Measurements from ENCODE around the gene SPATA19. TPM values are rescaled to one million over a fixed set of nuclear protein-coding genes. Genes with fewer than 3 reads are reported as not detected.

The SPATA19 gene
- total RNA-seq, 2 experiments from 2014 or later, result not detected

GRCh38 chr11:133829566-133829965 is 15.7 kb downstream of the SPATA19 start:
- TF ChIP-seq CTCF (conservative IDR thresholded peaks at IDR 0.05; ENCODE audit: low read length) (no peak), EZH2phosphoT487 (IDR thresholded peaks at IDR 0.05; ENCODE audit: borderline replicate concordance, low read depth, low read length) (no peak)
- intact Hi-C loops (cut with micrococcal nuclease; ENCODE audit: unreplicated experiment), result no loop called here
- Histone ChIP-seq H3K9me2 (ENCODE audit: insufficient read depth, low read length) (no peaks in the 10 kb centered on the region), H3K27ac (ENCODE audit: low read depth, low read length, poor library complexity, severe bottlenecking) (no peak overlapping the region), H4K20me1 (ENCODE audit: insufficient read depth, low read length) (no peaks in the 10 kb centered on the region), H3K79me2 (ENCODE audit: insufficient read depth, low read depth, low read length) (no peaks in the 10 kb centered on the region), H3K4me1 (ENCODE audit: insufficient read depth, low read length, poor library complexity, severe bottlenecking) (no peaks in the 10 kb centered on the region), H3K4me3 (ENCODE audit: low read depth, low read length, poor library complexity, severe bottlenecking) (no peak overlapping the region), H2AFZ (ENCODE audit: low read length) (no peak overlapping the region), H3K36me3 (ENCODE audit: insufficient read depth, low read length) (no peaks in the 10 kb centered on the region), H3K4me2 (ENCODE audit: low read length) (no peak overlapping the region), H3K9me3 (ENCODE audit: low read length) (no peaks in the 10 kb centered on the region)
- ChIA-PET CTCF (ENCODE audit: unreplicated experiment) (no interaction called here), POLR2A (no interaction called here)
- BruUV-seq (replicated peaks), result no TSS peak
- DNase-seq (ENCODE audit: low spot score), result no peak

GRCh38 chr11:133828871-133829270 is 16.4 kb downstream of the SPATA19 start:
- Histone ChIP-seq H2AFZ (ENCODE audit: low read length) (no peak overlapping the region), H3K4me1 (ENCODE audit: insufficient read depth, low read length, poor library complexity, severe bottlenecking) (no peaks in the 10 kb centered on the region), H3K4me2 (ENCODE audit: low read length) (no peak overlapping the region), H3K4me3 (ENCODE audit: low read depth, low read length, poor library complexity, severe bottlenecking) (no peak overlapping the region), H3K36me3 (ENCODE audit: insufficient read depth, low read length) (no peaks in the 10 kb centered on the region), H3K27ac (ENCODE audit: low read depth, low read length, poor library complexity, severe bottlenecking) (no peak overlapping the region), H3K79me2 (ENCODE audit: insufficient read depth, low read depth, low read length) (no peaks in the 10 kb centered on the region), H4K20me1 (ENCODE audit: insufficient read depth, low read length) (no peaks in the 10 kb centered on the region), H3K9me2 (ENCODE audit: insufficient read depth, low read length) (no peaks in the 10 kb centered on the region), H3K9me3 (ENCODE audit: low read length) (no peaks in the 10 kb centered on the region)
- intact Hi-C loops (cut with micrococcal nuclease; ENCODE audit: unreplicated experiment), result no loop called here
- DNase-seq (ENCODE audit: low spot score), result no peak
- CTCF ChIA-PET (ENCODE audit: unreplicated experiment), result no interaction called here
- BruUV-seq (replicated peaks), result no TSS peak
- POLR2A ChIA-PET, result no interaction called here
- TF ChIP-seq CTCF (conservative IDR thresholded peaks at IDR 0.05; ENCODE audit: low read length), result no peak
- no peak for TF ChIP-seq EZH2phosphoT487 (IDR thresholded peaks at IDR 0.05; ENCODE audit: borderline replicate concordance, low read depth, low read length)

DNA sequence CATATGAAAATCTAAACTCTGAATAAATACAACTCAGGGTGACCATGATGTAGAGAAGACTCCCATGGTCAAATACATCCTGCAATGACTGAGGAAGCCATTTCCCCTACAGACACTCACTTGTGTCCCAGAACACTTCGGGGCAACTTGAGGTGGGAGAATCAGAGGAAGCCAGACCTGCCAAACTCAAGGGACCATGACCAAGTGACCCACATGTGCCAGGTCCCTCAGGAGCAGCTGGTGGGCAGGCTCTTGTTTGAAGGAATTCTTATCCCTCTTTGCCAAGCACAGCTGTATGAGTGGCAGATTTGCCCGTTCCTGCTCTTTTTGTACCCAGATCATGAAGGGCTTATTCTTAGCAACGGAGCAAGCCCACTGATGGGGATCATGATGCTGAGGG is 17.8 kb downstream of the SPATA19 start:
- Histone ChIP-seq H4K20me1 (ENCODE audit: insufficient read depth, low read length) (no peaks in the 10 kb centered on the region), H3K27ac (ENCODE audit: low read depth, low read length, poor library complexity, severe bottlenecking) (no peak overlapping the region), H3K4me3 (ENCODE audit: low read depth, low read length, poor library complexity, severe bottlenecking) (no peak overlapping the region), H3K36me3 (ENCODE audit: insufficient read depth, low read length) (no peaks in the 10 kb centered on the region), H2AFZ (ENCODE audit: low read length) (no peak overlapping the region), H3K79me2 (ENCODE audit: insufficient read depth, low read depth, low read length) (no peaks in the 10 kb centered on the region), H3K9me2 (ENCODE audit: insufficient read depth, low read length) (no peaks in the 10 kb centered on the region), H3K4me1 (ENCODE audit: insufficient read depth, low read length, poor library complexity, severe bottlenecking) (no peaks in the 10 kb centered on the region), H3K4me2 (ENCODE audit: low read length) (no peak overlapping the region), H3K9me3 (ENCODE audit: low read length) (no peaks in the 10 kb centered on the region)
- no peak for TF ChIP-seq CTCF (conservative IDR thresholded peaks at IDR 0.05; ENCODE audit: low read length)
- TF ChIP-seq EZH2phosphoT487 (IDR thresholded peaks at IDR 0.05; ENCODE audit: borderline replicate concordance, low read depth, low read length), result no peak
- BruUV-seq (replicated peaks), result no TSS peak
- DNase-seq (ENCODE audit: low spot score), result no peak
- intact Hi-C loops (cut with micrococcal nuclease; ENCODE audit: unreplicated experiment), result no loop called here
- ChIA-PET CTCF (ENCODE audit: unreplicated experiment) (no interaction called here), POLR2A (no interaction called here)
